GM12878 (cell line): Measurements from ENCODE around the gene SLCO2B1. TPM values are rescaled to one million over a fixed set of nuclear protein-coding genes. Genes with fewer than 3 reads are reported as not detected.
A peak's percentile ranks its signal among the peaks of the same experiment; 100 is the strongest.

Experiments
- ATAC-seq: fragments of 200-7000 bp; cut with Tn5 transposase; 3 replicates; pipeline ENCODE4 v1.9.1; 2020; ENCODE audit warnings: mild to moderate bottlenecking, moderate library complexity
- BruUV-seq: library from RNA; stranded (reverse); fragments of 400-500 nt; replicated peaks from 2 replicates; lab custom pipeline; 2021; lab: Mats Ljungman, UMichigan
- CTCF ChIA-PET: fragments of 300-600 bp; sonication (Branson Sonifier 250); formaldehyde crosslinking; extraction: SDS; loops from one replicate; lab custom pipeline; 2021; ENCODE audit warnings: inconsistent platforms; lab: Yijun Ruan, JAX
- POLR2A ChIA-PET: fragments of 350-600 bp; formaldehyde crosslinking; extraction: SDS; loops from one replicate; lab custom pipeline; 2021; ENCODE audit warnings: inconsistent platforms; lab: Charles Lee
- RAD21 ChIA-PET: fragments of 300-600 bp; sonication (Branson Sonifier 250); formaldehyde crosslinking; loops from one replicate; lab custom pipeline; 2023; ENCODE audit warnings: antibody characterized with exemption; ENCODE audit not compliant: unreplicated experiment; lab: Charles Lee
- SMC1A ChIA-PET: fragments of 300-600 bp; sonication (Branson Sonifier 250); formaldehyde crosslinking; loops from one replicate; lab custom pipeline; 2023; ENCODE audit not compliant: unreplicated experiment, uncharacterized antibody; lab: Charles Lee
- DNase-seq: peaks from one replicate; pipeline ENCODE4 v3.0.0-alpha.2; 2011; ENCODE audit warnings: low read depth, low spot score
- FAIRE-seq: peaks from 3 replicates; lab custom pipeline; 2011; peaks lifted over from hg19 to GRCh38; lab: Jason Lieb, UNC
- H2AFZ ChIP-seq: 2 replicates; pipeline ENCODE4 v1.6.0; 2011; ENCODE audit warnings: low read depth, low read length, control low read depth; ENCODE audit not compliant: control insufficient read depth
- H3K27ac ChIP-seq: 2 replicates; pipeline ENCODE4 v1.5.1; 2011; ENCODE audit warnings: control low read depth; ENCODE audit not compliant: control insufficient read depth, insufficient read depth
- H3K27me3 ChIP-seq, 2 experiments: replicated peaks in 1 of 2; 2 replicates each; pipeline versions ENCODE4 v1.6.0 to v1.6.1; 2011; ENCODE audit warnings: low read length in 1 of 2; ENCODE audit not compliant: control insufficient read depth in 2 of 2, insufficient read depth in 2 of 2
- H3K36me3 ChIP-seq, 2 experiments: 2 replicates each; pipeline ENCODE4 v1.5.1; 2011; ENCODE audit warnings: low read length in 1 of 2; ENCODE audit not compliant: control insufficient read depth in 2 of 2, insufficient read depth in 2 of 2
- H3K4me1 ChIP-seq: 2 replicates; pipeline ENCODE4 v1.6.1; 2011; ENCODE audit warnings: mild to moderate bottlenecking, low read length, moderate library complexity, mixed read lengths; ENCODE audit not compliant: control insufficient read depth, insufficient read depth
- H3K4me2 ChIP-seq: 2 replicates; pipeline ENCODE4 v1.6.0; 2011; ENCODE audit warnings: control low read depth; ENCODE audit not compliant: control insufficient read depth, insufficient read depth
- H3K4me3 ChIP-seq: fragments of 200-600 bp; sonication (generic); 2 replicates; pipeline ENCODE4 v1.5.1; 2016
- H3K79me2 ChIP-seq: 2 replicates; pipeline ENCODE4 v1.6.0; 2011; ENCODE audit warnings: low read length; ENCODE audit not compliant: control insufficient read depth, insufficient read depth
- H3K9ac ChIP-seq: 2 replicates; pipeline ENCODE4 v1.8.0; 2011; ENCODE audit warnings: low read length, control low read depth, mixed read lengths; ENCODE audit not compliant: control insufficient read depth, insufficient read depth
- H3K9me3 ChIP-seq: replicated peaks from 3 replicates; pipeline ENCODE4 v1.5.1; 2011; ENCODE audit warnings: mild to moderate bottlenecking, low read length; ENCODE audit not compliant: control insufficient read depth, insufficient read depth
- H4K20me1 ChIP-seq: 2 replicates; pipeline ENCODE4 v1.6.0; 2011; ENCODE audit not compliant: control insufficient read depth, insufficient read depth
- CTCF ChIP-seq, 3 experiments: IDR thresholded peaks in 2 of 3; conservative IDR thresholded peaks in 1 of 3; 2 replicates each; pipeline ENCODE4 v1.5.1; 2011; ENCODE audit warnings: low read depth in 3 of 3, low read length in 3 of 3, mild to moderate bottlenecking in 3 of 3, control low read depth in 2 of 3, moderate library complexity in 2 of 3, inconsistent platforms in 1 of 3, mixed read lengths in 1 of 3; ENCODE audit not compliant: control insufficient read depth in 2 of 3, insufficient read depth in 1 of 3; ENCODE audit errors: extremely low read depth in 1 of 3
- MEF2A ChIP-seq: IDR thresholded peaks from 2 replicates; pipeline ENCODE4 v1.6.1; 2011; ENCODE audit warnings: low read depth, mild to moderate bottlenecking, low read length, moderate library complexity; ENCODE audit not compliant: insufficient read depth
- whole genome bisulfite sequencing: methylation state at CpG from one replicate; pipeline ENCODE4 v1.1.6; 2016; ENCODE audit warnings: low lambda C conversion rate; ENCODE audit not compliant: insufficient replicate concordance, insufficient coverage; ENCODE audit errors: missing lambda C conversion rate; 5-methylcytosine and 5-hydroxymethylcytosine counted together
- in situ Hi-C: fragments of 300-500 bp; cut with MboI; formaldehyde crosslinking; loops from 9 replicates; pipeline ENCODE4 v1.14.3; 2018; ENCODE audit warnings: mixed read lengths
- intact Hi-C: fragments of 100-400 bp; cut with micrococcal nuclease; formaldehyde crosslinking; loops from one replicate; pipeline ENCODE4 v1.14.2; 2022; ENCODE audit not compliant: unreplicated experiment
- polyA plus RNA-seq, 11 experiments: library from polyadenylated mRNA; depleted of rRNA in 4 of 11; unstranded in 6 of 11; stranded (reverse) in 5 of 11; fragments of >200 nt; fragmentation: Nextera tagmentation in 4 of 11; fragmentation: Illumina TruSeq in 1 of 11; extraction: Ambion mirVana in 4 of 11; extraction: Trizol in 1 of 11; gene quantifications; 1 replicate in 1 of 11; 2 replicates in 10 of 11; pipeline versions ENCODE4 v1.2.1 to v1.2.3, GENCODE V29; 2011 to 2016; ENCODE audit warnings: inconsistent platforms in 2 of 11, missing spikeins in 2 of 11, low read depth in 1 of 11
- total RNA-seq, 4 experiments: library from RNA; depleted of rRNA in 3 of 4; stranded (reverse); fragments of >200 nt in 3 of 4; fragmentation: Illumina TruSeq in 1 of 4; extraction: Trizol in 1 of 4; gene quantifications; 2 replicates each; pipeline versions ENCODE4 v1.2.1 to v1.2.3, GENCODE V29; 2013 to 2021

Gene SLCO2B1
- total and polyA plus RNA-seq, 10 of the 15 experiments (the other 5 are each of a cell fraction or from before 2014, with no cell fraction given): 0.05 to 3.5 (median 0.93) TPM; not detected in 2

- WGBS: 48% methylated on average over 5 of the region's 5 CpGs
- TF ChIP-seq MEF2A (no peak), CTCF (IDR thresholded peaks at IDR 0.05 in 2 of 3, conservative IDR thresholded peaks at IDR 0.05 in 1 of 3; ENCODE audit: control insufficient read depth in 2 of 3, extremely low read depth in 1 of 3, insufficient read depth in 1 of 3, low read depth in 3 of 3, low read length in 3 of 3) (peak in 1 of 3 experiments; percentile 10; a peak in 1 of 6 replicates)
- ChIA-PET SMC1A (interaction anchor here (0.9 to 1.4 kb wide), 4 partner anchors 12 to 316 kb away, joined by 3 to 6 read pairs (median 4); no protein-coding TSS in a partner anchor), CTCF (interaction anchor here (0.8 to 1.8 kb wide), 8 partner anchors 20 to 316 kb away, joined by 3 to 9 read pairs (median 4); no protein-coding TSS in a partner anchor), RAD21 (interaction anchor here (0.9 to 1.6 kb wide), 3 partner anchors 40 to 316 kb away, joined by 4 read pairs; no protein-coding TSS in a partner anchor), POLR2A (no interaction called here)
- H3K27me3 ChIP-seq: peaks cover 2 to 13% of the 10 kb centered on the region in 2 experiments; a peak in 3 of 4 replicates
- H2AFZ ChIP-seq: no peak overlapping the region
- no peaks in the 10 kb centered on the region for H3K9me3 ChIP-seq
- H4K20me1 ChIP-seq: no peaks in the 10 kb centered on the region
- no peaks in the 10 kb centered on the region; the same call in 1 of the 2 replicates for H3K4me1 ChIP-seq
- no peak for ATAC-seq
- intact Hi-C loops (no loop called here), in situ Hi-C loops (loop anchor here (5.0 kb wide), 3 partner anchors 98 to 313 kb away; no protein-coding TSS in a partner anchor)
- DNase-seq: no peak
- no peak overlapping the region for H3K4me3 ChIP-seq
- FAIRE-seq: no peak
- no peaks in the 10 kb centered on the region for H3K36me3 ChIP-seq
- no TSS peak for BruUV-seq
- H3K9ac ChIP-seq: no peak overlapping the region
- H3K27ac ChIP-seq: no peak overlapping the region
- no peaks in the 10 kb centered on the region for H3K79me2 ChIP-seq
- no peak overlapping the region for H3K4me2 ChIP-seq
Measured at GRCh38 chr11:75245356-75246005, 94.6 kb downstream of the SLCO2B1 start.
